Regular cardiac myocyte (primary cell): ENCODE results near the gene GRSF1. TPM values are rescaled to one million over a fixed set of nuclear protein-coding genes. Genes with fewer than 3 reads are reported as not detected.

Experiments used
- total RNA-seq: library from RNA; depleted of rRNA; stranded (reverse); fragments of >200 nt; gene quantifications from 2 replicates; pipeline ENCODE4 v1.2.3, GENCODE V29; 2014

The GRSF1 gene
- total RNA-seq = 84.0 and 124 TPM in 2 replicates

GRCh38 chr4:70839589-70840093, at the start of gene GRSF1:
GRSF1 (minus strand) TSS chr4:70839890; CDS start chr4:70839827, 63 bp downstream.

Other genes with a start within 250 kb of the GRSF1 start
- not detected in 2 replicates for gene AMBN, start 247.6 kb downstream of the GRSF1 start, total RNA-seq
- gene ENAM, start 211.1 kb downstream of the GRSF1 start, total RNA-seq = under 0.01 TPM in 1 of 2 replicates, not detected in the other
- gene JCHAIN, start 173.4 kb downstream of the GRSF1 start, total RNA-seq = 0.19 and 2.0 TPM in 2 replicates
- 19.2 and 33.5 TPM in 2 replicates for gene UTP3, start 151.4 kb downstream of the GRSF1 start, total RNA-seq
- gene RUFY3, start 117.9 kb downstream of the GRSF1 start, total RNA-seq = 30.5 and 66.2 TPM in 2 replicates
- 13.8 and 15.0 TPM in 2 replicates for gene MOB1B, start 62.5 kb upstream of the GRSF1 start, total RNA-seq
- 21.4 and 28.6 TPM in 2 replicates for gene DCK, start 153.8 kb upstream of the GRSF1 start, total RNA-seq